ENCODE data around the gene ZNF385C.

GRCh38 chr17:42061646-42062487, 36.4 kb downstream of the ZNF385C start:
- TF ChIP-seq POLR2A (IDR thresholded peaks at IDR 0.05; ENCODE audit: low read depth, low read length): no peak
- no peak for TF ChIP-seq POLR2AphosphoS5 (IDR thresholded peaks at IDR 0.05; ENCODE audit: low read depth, low read length)
- no peak for TF ChIP-seq TAF1 (IDR thresholded peaks at IDR 0.05; ENCODE audit: low read depth, low read length)
- TF ChIP-seq SPI1 (IDR thresholded peaks at IDR 0.05; ENCODE audit: low read depth, low read length): no peak
- TF ChIP-seq PAX5 (IDR thresholded peaks at IDR 0.05; ENCODE audit: insufficient read depth, low read length, severe bottlenecking): no peak

Data from GM12891 (cell line).